Activated CD4-positive, CD25-positive, alpha-beta regulatory T cell treated with anti-CD3 and anti-CD28 coated beads, Interleukin-2, amount 50 U/mL, for 72 hours (primary cell): ENCODE results near the gene ZER1.
A peak's percentile ranks its signal among the peaks of the same experiment; 100 is the strongest.
"Not testable (repeated sequence)": the region's sequence is repeated elsewhere in the genome, so short reads cannot be mapped to it uniquely, and the experiment has no call there.

Experiments
- DNase-seq: peaks from one replicate; pipeline ENCODE4 v3.0.0; 2021

ZER1 gene

GRCh38 chr9:128713941-128714573 is 57.7 kb downstream of the ZER1 start:
- no peak for DNase-seq

GRCh38 chr9:128713411-128713780 is 58.3 kb downstream of the ZER1 start:
- no peak for DNase-seq

- DNase-seq, result no peak
Observed at GRCh38 chr9:128712451-128713410, 59.0 kb downstream of the ZER1 start.

GRCh38 chr9:128707446-128707845 is 64.3 kb downstream of the ZER1 start:
- DNase-seq, result no peak

- DNase-seq, result no peak
Observed at GRCh38 chr9:128706671-128707381, 64.9 kb downstream of the ZER1 start.

GRCh38 chr9:128706045-128706444 is 65.7 kb downstream of the ZER1 start:
- no peak for DNase-seq

- no peak for DNase-seq
Observed at GRCh38 chr9:128705051-128705965, 66.4 kb downstream of the ZER1 start.

GRCh38 chr9:128704356-128704670 is 67.4 kb downstream of the ZER1 start:
- no peak for DNase-seq

- no peak for DNase-seq
Observed at GRCh38 chr9:128703616-128704355, 67.9 kb downstream of the ZER1 start.

- no peak for DNase-seq
Observed at GRCh38 chr9:128702949-128703615, 68.6 kb downstream of the ZER1 start.

GRCh38 chr9:128702445-128702948 is 69.2 kb downstream of the ZER1 start, which contains the start of gene PKN3:
Gene PKN3 (plus strand): TSS chr9:128702503. CDS start chr9:128702916, 413 bp downstream.
- peak; percentile 92 for DNase-seq

- DNase-seq, result no peak
Observed at GRCh38 chr9:128701227-128701854, 70.4 kb downstream of the ZER1 start.

- DNase-seq, result not testable (repeated sequence)
Observed at GRCh38 chr9:128699096-128699795, 72.5 kb downstream of the ZER1 start.

GRCh38 chr9:128696923-128697707 is 74.6 kb downstream of the ZER1 start:
- no peak for DNase-seq

- DNase-seq, result no peak
Observed at GRCh38 chr9:128694344-128694743, 77.4 kb downstream of the ZER1 start.

- not testable (repeated sequence) for DNase-seq
Observed at GRCh38 chr9:128693738-128694137, 78.0 kb downstream of the ZER1 start.

- no peak for DNase-seq
Observed at GRCh38 chr9:128690684-128691034, 81.1 kb downstream of the ZER1 start.

- DNase-seq, result peak; percentile 45
Observed at GRCh38 chr9:128689820-128690683, 81.7 kb downstream of the ZER1 start.
